NCI-H1436 treated with DMSO at 0.1 percent for 48 hours (cell line): ENCODE data around the gene NOL4L.
"Not testable (repeated sequence)": the region's sequence is repeated elsewhere in the genome, so short reads cannot be mapped to it uniquely, and the experiment has no call there.

Experiments
- DNase-seq: peaks from one replicate; lab custom pipeline; 2025; lab: John Stamatoyannopoulos, UW

The NOL4L gene

DNA sequence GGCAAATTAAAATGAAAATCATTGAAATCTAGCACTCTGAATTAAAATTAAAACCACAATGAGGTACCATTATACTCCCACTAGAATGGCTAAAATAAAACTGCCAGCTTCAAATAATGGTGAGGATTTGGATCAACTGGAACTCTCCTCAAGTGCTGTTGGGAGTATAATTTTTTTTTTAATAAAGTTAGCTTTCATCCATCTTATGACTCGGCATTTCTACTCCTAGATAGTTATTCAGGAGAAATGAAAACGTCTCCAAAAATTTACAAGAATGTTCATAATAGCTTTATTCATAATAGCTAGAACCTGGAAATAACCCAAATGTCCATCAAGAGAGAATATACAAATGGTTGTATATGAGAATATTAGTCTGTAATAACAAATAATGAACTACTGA lies 163.8 kb downstream of the NOL4L start:
- no peak for DNase-seq

DNA sequence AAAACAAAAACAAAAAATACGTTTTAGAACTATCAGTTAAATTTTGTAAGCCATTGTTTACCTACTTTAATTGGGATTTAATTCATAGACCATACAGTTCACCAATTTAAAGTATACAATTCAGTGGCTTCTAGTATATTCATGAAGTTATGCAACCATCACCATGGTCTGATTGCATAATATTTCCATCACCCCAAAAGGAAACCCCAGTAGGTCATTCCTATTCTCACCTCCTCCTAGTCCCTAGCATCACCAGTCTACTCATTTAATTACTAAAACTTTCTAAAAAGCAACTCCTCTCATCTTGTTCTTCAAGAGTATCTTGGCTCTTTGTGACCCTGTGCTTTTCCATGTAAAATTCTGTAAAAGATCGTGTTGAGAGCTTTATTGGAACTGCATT lies 166.8 kb downstream of the NOL4L start:
- no peak for DNase-seq

DNA sequence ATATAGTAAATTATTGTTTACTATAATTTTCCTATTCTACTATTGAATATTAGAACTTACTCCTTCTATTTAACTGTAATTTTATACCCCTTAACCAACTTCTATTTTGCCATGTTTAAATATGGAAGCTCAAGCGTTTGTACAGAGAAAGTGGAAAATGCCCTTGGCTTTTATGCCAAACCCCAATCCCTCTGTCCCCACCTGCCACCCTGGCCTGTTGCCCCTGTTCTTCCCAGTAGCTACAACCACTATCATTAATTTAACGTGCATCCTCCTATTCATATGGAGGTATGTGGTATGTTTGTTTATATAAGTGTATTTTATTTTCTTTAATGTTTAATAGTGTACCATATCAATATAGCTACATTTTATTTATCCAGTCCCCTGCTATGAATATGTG lies 168.9 kb downstream of the NOL4L start:
- no peak for DNase-seq

DNA sequence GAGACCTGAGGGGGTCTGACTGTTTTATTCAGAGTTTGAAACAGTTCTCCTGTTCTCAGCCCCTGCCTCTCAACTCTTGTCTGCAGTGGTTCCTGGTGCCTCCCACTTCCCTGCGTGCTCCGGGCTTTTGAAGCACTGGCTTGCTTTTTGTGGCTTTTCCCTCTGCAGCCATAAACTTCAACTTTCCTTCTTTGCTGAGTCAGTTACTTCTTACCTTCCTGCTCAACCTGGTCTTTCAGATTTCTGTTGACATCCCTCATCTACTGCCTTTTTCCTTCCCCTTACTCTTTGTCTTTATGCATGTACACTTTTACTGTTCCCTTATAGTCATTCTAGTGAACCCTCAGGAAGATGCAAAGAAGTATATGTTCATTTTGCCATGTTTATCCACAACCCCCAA lies 169.6 kb downstream of the NOL4L start:
- no peak for DNase-seq

DNA sequence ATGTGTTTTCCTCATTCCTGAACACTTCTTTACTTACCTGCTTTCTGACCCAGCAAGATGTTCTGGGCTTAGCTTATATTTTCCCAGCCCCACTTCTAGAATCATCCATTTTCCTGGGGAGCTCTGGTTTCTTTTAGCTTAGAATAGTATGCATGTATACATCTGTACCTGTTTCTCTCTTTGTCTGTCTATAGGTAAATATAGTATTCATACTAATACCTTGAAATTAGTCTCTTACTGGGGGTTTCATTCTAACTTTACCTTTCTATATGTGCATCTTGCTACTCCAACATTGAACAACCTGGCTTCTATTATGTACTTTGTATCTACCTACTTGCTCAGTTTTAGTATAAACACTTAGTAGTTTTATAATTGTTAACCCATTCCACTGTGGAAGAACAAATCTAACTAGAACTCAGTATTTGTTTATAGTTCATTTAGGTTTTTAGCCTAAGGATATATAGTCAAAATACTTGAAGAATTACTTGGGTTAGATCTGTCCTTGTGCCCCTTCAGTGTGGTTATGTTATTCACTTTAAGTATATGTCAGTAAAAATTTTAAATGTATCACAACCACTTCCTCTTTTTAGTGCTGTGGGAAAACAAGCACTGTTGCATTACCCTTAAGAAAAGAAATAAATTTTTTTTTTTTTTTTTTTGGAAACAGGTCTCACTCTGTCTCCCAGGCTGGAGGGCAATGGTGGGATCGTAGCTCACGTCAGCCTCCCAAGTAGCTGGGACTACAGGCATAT lies 173.0 kb downstream of the NOL4L start:
- DNase-seq: no peak

DNA sequence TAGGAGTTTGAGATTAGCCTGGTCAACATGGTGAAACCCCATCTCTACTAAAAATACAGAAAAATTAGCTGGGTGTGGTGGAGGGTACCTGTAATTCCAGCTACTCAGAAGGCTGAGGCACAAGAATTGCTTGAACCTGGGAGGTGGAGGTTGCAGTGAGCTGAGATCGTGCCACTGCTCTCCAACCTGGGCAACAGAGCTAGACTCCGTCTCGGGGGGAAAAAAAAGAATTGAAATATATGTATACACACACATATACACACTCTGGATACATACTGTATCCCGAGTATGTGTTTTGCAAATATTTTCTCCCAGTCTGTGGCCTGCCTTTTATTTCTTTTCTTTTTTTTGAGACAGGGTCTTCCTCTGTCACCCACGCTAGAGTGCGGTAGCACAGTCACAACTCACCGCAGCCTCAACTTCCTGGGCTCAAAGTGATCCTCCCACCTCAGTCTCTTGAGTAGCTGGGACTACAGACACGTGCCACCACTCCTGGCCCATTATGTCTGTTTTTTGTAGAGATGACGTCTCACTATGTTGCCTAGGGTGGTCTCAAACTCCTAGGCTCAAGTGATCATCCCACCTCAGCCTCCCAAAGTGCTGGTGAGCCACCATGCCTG lies 177.9 kb downstream of the NOL4L start:
- not testable (repeated sequence) for DNase-seq

DNA sequence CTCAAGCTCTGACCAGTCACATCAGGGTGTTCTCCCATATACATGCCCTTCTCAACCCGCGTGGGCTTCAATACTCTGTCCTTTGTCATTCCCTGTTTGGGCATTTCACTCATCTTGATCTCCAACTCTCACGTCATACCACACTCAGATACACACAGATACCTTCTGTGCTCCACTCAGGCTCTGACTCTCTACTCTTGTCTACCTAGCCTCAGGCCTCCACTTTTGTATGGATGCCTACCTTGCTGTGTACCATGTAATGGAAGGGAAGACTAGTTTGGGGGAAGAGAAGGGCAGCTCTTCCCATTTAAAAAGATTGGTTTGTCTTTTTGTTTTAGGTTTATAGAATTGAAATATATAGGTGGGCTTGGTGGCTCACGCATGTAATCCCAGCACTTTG lies 178.4 kb downstream of the NOL4L start:
- no peak for DNase-seq

DNA sequence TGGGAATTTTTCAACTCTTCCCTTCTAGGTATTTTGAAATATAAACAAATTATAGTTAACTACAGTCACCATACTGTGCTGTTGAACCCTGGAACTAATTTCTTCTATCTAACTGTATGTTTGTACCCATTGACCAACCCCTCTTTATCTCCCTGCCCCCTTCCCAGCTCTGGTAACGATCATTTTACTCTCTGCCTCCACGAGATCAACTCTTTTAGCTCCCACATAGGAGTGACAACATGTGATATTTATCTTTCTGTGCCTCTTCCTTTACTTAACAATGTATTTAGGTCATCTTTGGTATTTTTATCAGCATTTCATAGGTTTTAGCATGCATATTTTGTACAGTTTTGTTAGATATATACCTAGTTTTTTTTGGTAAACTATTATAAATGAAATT lies 181.1 kb downstream of the NOL4L start:
- DNase-seq: no peak

DNA sequence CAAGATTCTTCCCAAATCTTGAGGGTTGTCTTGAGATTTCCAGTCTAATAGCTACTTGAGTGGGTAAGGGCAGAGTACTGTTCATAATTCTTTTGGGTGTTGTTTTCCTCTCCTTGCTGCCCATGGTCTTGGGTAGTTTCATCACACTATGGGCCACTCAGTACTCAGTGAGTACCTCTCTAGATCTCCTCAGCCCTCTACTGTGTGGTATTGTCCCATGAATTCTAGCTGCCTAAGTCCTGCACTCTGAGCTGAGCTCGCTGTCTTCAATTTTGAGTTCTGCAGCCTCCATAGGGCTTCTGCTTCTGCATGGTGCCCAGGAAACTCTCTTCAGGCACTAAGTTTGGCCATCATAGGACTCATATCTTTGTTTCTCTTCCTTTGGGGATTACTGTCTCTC lies 184.7 kb downstream of the NOL4L start:
- DNase-seq: no peak

DNA sequence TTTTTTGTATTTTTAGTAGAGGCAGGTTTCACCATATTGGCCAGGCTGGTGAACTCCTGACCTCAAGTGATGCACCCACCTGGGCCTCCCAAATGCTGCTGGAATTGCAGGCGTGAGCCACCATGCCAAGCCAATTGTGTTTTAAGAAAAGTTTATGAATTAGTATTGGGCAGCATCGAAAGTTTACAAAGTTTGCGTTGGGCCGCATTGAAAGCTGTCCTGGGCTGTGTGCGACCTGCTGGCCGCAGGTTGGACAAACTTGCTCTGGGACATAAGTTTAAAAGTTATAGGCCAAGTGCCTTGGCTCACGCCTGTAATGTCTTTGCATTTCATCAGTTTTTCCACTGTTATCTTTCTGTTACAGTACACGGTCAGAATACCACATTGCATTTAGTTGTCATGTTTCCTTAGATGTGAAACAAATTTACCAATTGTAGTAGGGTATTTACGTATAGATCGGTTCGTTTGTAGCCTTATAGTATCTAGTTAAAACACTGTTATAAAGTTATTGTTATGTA lies 187.5 kb downstream of the NOL4L start:
- DNase-seq: no peak

DNA sequence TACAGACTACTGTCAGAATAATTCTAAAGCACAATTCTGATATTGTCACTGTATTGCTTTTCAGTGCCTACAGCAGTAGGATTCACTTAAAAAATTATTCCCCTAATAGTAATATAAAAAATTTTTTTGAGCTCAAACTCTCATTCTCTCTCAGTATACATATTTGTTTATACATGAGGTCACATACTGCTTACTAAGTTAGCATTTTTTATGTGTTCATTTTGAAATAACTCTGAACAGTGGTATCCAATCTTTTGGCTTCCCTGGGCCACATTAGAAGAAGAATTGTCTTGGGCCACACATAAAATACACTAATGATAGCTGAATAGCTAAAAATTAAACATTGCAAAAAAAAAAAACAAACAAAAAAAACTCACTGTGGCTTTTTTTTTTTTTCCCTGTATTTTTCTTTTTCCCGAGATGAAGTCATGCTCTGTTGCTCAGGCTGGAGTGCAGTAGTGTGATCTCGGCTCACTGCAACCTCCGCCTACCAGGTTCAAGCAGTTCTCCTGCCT lies 188.4 kb downstream of the NOL4L start:
- DNase-seq: no peak

DNA sequence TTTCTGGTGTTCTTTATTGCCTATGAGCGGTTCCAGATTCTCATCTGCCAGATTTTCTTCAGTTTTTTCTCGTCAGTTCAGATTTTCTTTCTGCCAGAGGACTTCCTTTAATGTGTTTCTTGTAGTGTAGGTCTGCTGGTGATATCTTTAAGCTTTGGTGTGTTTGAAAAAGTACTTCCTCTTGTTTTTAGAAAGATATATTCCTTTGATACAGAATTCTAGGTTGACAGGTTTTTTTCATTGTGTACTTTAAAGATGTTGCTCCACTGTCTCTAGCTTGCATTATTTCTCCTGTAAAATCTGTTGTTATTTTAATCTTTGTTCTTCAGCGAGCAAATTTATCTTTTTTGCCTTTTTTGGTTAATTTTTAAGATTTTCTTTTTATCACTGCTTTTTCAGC lies 190.1 kb downstream of the NOL4L start:
- DNase-seq: no peak
